ENCODE measurements around the gene PKP2. TPM values are rescaled to one million over a fixed set of nuclear protein-coding genes. Genes with fewer than 3 reads are reported as not detected.

PKP2 gene
- total and polyA plus RNA-seq, 7 donors: 2.5 to 7.8 (median 4.0) TPM

Other genes starting within 250 kb of the PKP2 start
- 10 to 100 TPM; 32.3 to 62.9 (median 44.3) TPM for gene DNM1L, start 217.5 kb downstream of the PKP2 start, total RNA-seq
- 10 to 100 TPM; 29.3 to 62.6 (median 40.1) TPM for gene DNM1L, start 217.5 kb downstream of the PKP2 start, polyA plus RNA-seq
- 10 to 100 TPM; 11.0 to 17.3 (median 13.2) TPM for gene YARS2, start 140.9 kb downstream of the PKP2 start, total RNA-seq
- gene YARS2, start 140.9 kb downstream of the PKP2 start, polyA plus RNA-seq: 10 to 100 TPM; 16.8 to 20.3 (median 17.3) TPM

All from psoas muscle (tissue), 7 donors.